ENCODE measurements around the gene HKDC1.

- TF ChIP-seq CTCF (IDR thresholded peaks at IDR 0.05; ENCODE audit: poor library complexity, severe bottlenecking) (no peak), POLR2AphosphoS5 (IDR thresholded peaks at IDR 0.05) (no peak), MXI1 (conservative IDR thresholded peaks at IDR 0.05; ENCODE audit: poor library complexity, severe bottlenecking) (no peak), REST (IDR thresholded peaks at IDR 0.05; ENCODE audit: borderline replicate concordance) (no peak), TAF1 (IDR thresholded peaks at IDR 0.05; ENCODE audit: low read depth) (no peak), EZH2 (IDR thresholded peaks at IDR 0.05; ENCODE audit: borderline replicate concordance, insufficient read depth, low read length, poor library complexity, severe bottlenecking) (no peak), EP300 (conservative IDR thresholded peaks at IDR 0.05; ENCODE audit: poor library complexity, severe bottlenecking) (no peak)
These were observed 55.3 kb downstream of the HKDC1 start for GRCh38 chr10:69275444-69275843.
